OCI-LY7 (cell line): ENCODE data around the gene EPHA6.

Experiments
- EZH2phosphoT487 ChIP-seq: fragments of 200-600 bp; sonication (generic); IDR thresholded peaks from 2 replicates; pipeline ENCODE4 v1.6.1; 2018; ENCODE audit warnings: low read depth, borderline replicate concordance, mild to moderate bottlenecking, mixed run types, antibody characterized with exemption, low read length, moderate library complexity, mixed read lengths
- TF ChIP-seq, protein P1 (sequence below): fragments of 200-600 bp; sonication (generic); conservative IDR thresholded peaks from 2 replicates; pipeline ENCODE4 v1.5.1; 2014; ENCODE audit warnings: mild to moderate bottlenecking, antibody characterized with exemption, low read length, moderate library complexity, mixed read lengths

- TF ChIP-seq, protein P1, sequence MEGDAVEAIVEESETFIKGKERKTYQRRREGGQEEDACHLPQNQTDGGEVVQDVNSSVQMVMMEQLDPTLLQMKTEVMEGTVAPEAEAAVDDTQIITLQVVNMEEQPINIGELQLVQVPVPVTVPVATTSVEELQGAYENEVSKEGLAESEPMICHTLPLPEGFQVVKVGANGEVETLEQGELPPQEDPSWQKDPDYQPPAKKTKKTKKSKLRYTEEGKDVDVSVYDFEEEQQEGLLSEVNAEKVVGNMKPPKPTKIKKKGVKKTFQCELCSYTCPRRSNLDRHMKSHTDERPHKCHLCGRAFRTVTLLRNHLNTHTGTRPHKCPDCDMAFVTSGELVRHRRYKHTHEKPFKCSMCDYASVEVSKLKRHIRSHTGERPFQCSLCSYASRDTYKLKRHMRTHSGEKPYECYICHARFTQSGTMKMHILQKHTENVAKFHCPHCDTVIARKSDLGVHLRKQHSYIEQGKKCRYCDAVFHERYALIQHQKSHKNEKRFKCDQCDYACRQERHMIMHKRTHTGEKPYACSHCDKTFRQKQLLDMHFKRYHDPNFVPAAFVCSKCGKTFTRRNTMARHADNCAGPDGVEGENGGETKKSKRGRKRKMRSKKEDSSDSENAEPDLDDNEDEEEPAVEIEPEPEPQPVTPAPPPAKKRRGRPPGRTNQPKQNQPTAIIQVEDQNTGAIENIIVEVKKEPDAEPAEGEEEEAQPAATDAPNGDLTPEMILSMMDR, result no peak
- no peak for TF ChIP-seq EZH2phosphoT487
These were observed 51.2 kb downstream of the EPHA6 start for GRCh38 chr3:96865605-96866004.
